ENCODE measurements around the gene CCDC88A. TPM values are rescaled to one million over a fixed set of nuclear protein-coding genes. Genes with fewer than 3 reads are reported as not detected.

Gene CCDC88A
- total RNA-seq, 3 donors from 2014 or later, result 36.1 to 74.6 (median 50.1) TPM

- no peaks in the 10 kb centered on the region for H3K4me1 ChIP-seq
- H3K9me3 ChIP-seq, result no peaks in the 10 kb centered on the region
- H3K36me3 ChIP-seq, result no peaks in the 10 kb centered on the region
- no peaks in the 10 kb centered on the region for H3K27me3 ChIP-seq
- peak overlapping the region; percentile 83 to 92 for H3K27ac ChIP-seq
- no peak for DNase-seq (ENCODE audit: low spot score in 2 of 2)
- H3K4me3 ChIP-seq, result peak overlapping the region; percentile 91 to 95 (median 92)
- no peak for TF ChIP-seq POLR2AphosphoS5 (IDR thresholded peaks at IDR 0.05)
- TF ChIP-seq, protein P1, sequence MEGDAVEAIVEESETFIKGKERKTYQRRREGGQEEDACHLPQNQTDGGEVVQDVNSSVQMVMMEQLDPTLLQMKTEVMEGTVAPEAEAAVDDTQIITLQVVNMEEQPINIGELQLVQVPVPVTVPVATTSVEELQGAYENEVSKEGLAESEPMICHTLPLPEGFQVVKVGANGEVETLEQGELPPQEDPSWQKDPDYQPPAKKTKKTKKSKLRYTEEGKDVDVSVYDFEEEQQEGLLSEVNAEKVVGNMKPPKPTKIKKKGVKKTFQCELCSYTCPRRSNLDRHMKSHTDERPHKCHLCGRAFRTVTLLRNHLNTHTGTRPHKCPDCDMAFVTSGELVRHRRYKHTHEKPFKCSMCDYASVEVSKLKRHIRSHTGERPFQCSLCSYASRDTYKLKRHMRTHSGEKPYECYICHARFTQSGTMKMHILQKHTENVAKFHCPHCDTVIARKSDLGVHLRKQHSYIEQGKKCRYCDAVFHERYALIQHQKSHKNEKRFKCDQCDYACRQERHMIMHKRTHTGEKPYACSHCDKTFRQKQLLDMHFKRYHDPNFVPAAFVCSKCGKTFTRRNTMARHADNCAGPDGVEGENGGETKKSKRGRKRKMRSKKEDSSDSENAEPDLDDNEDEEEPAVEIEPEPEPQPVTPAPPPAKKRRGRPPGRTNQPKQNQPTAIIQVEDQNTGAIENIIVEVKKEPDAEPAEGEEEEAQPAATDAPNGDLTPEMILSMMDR (IDR thresholded peaks at IDR 0.05), result no peak
- no peak for TF ChIP-seq POLR2A (IDR thresholded peaks at IDR 0.05)
- intact Hi-C loops (cut with DNase I; ENCODE audit: low total_unique reads), result loop anchor here (10.0 kb wide), 1 partner anchor 194 kb away; no protein-coding TSS in a partner anchor
Observed at GRCh38 chr2:55418512-55419232, 984 bp downstream of the CCDC88A start.

- intact Hi-C loops (cut with DNase I; ENCODE audit: low total_unique reads), result loop anchor here (10.0 kb wide), 1 partner anchor 193 kb away; no protein-coding TSS in a partner anchor
- no peaks in the 10 kb centered on the region for H3K36me3 ChIP-seq
- TF ChIP-seq POLR2A (IDR thresholded peaks at IDR 0.05) (no peak), POLR2AphosphoS5 (IDR thresholded peaks at IDR 0.05) (no peak)
- TF ChIP-seq, protein P1 (IDR thresholded peaks at IDR 0.05), result no peak
- no peaks in the 10 kb centered on the region for H3K4me1 ChIP-seq
- no peak overlapping the region for H3K27ac ChIP-seq
- no peak for DNase-seq (ENCODE audit: low spot score in 2 of 2)
- H3K27me3 ChIP-seq, result no peaks in the 10 kb centered on the region
- peak overlapping the region; percentile 91 to 95 (median 92) for H3K4me3 ChIP-seq
- H3K9me3 ChIP-seq, result no peaks in the 10 kb centered on the region
Observed at GRCh38 chr2:55418072-55418471, 1.6 kb downstream of the CCDC88A start.

DNA sequence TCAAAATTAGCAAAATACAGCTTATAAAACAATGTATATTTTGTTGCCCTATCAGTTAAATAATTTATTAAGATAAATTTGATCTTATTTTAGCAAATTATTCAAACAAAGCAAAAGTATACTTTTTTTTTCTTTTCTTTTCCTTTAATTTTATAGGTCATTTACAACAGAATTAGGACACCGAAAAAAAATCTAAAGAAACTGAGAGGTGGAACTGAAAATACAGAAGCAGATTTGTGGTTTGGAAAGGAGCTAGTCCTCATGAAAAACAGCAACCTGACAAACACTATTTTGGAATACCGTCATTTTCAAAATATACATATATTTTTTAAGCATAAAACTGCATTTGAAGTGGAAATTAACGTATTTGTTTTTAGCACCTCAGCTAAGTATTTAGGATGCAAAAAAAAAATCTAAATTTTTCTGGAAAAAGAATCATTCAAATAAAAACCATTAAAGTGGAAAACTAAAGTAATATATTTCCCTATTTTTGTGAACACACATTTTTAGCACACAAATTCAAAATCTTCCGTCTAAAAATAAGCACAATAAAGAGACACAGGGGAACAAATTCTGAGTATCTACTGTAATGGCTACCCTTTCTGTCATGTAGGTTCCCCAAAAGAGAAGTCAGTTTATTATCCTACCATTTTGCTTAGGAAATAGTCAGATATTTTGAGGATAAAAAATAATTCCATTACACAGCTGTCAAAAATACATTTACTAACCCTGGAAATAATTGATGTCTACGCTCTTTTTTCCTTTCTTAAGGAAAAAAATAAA is 2.7 kb downstream of the CCDC88A start:
- Histone ChIP-seq H3K4me1 (no peaks in the 10 kb centered on the region), H3K9me3 (no peaks in the 10 kb centered on the region), H3K27me3 (no peaks in the 10 kb centered on the region), H3K36me3 (no peaks in the 10 kb centered on the region), H3K4me3 (no peak overlapping the region), H3K27ac (no peak overlapping the region)
- no peak for TF ChIP-seq POLR2A (IDR thresholded peaks at IDR 0.05)
- DNase-seq (ENCODE audit: low spot score in 2 of 2), result no peak
- intact Hi-C loops (cut with DNase I; ENCODE audit: low total_unique reads), result loop anchor here (10.0 kb wide), 1 partner anchor 192 kb away; no protein-coding TSS in a partner anchor

DNA sequence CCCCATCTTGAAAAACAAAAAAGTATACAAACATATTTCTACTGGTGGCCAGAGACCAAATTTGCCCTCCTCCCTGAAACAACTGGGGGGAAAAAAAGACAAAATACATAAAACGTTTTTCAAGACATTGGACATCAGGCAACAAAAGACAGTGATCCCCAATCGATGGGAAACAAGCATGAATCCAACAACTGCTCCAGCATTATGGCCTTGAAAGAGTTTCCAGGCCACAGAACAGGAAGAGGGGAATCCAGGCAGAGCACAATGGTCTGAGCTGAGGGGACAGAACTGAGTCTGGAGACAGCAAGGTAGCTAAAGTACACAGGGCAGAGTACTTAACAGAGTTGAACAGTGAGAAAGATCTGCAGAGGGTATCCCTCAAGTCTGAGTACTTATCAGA is 4.4 kb downstream of the CCDC88A start:
- Histone ChIP-seq H3K4me1 (no peaks in the 10 kb centered on the region), H3K27ac (no peak overlapping the region), H3K27me3 (no peaks in the 10 kb centered on the region), H3K4me3 (no peak overlapping the region), H3K36me3 (no peaks in the 10 kb centered on the region), H3K9me3 (no peaks in the 10 kb centered on the region)
- intact Hi-C loops (cut with DNase I; ENCODE audit: low total_unique reads), result loop anchor here (10.0 kb wide), 1 partner anchor 190 kb away; no protein-coding TSS in a partner anchor
- DNase-seq (ENCODE audit: low spot score in 2 of 2), result no peak
- no peak for TF ChIP-seq POLR2A (IDR thresholded peaks at IDR 0.05)
- no peak for TF ChIP-seq POLR2AphosphoS5 (IDR thresholded peaks at IDR 0.05)
- TF ChIP-seq, protein P1 (IDR thresholded peaks at IDR 0.05), result no peak

GRCh38 chr2:55408918-55409868 is 10.5 kb downstream of the CCDC88A start:
- no peak for DNase-seq (ENCODE audit: low spot score in 2 of 2)
- no peak overlapping the region for H3K4me3 ChIP-seq
- H3K9me3 ChIP-seq, result no peaks in the 10 kb centered on the region
- H3K4me1 ChIP-seq, result no peaks in the 10 kb centered on the region
- H3K27ac ChIP-seq, result no peak overlapping the region
- intact Hi-C loops (cut with DNase I; ENCODE audit: low total_unique reads), result no loop called here
- no peaks in the 10 kb centered on the region for H3K27me3 ChIP-seq
- TF ChIP-seq POLR2A (IDR thresholded peaks at IDR 0.05) (no peak), POLR2AphosphoS5 (IDR thresholded peaks at IDR 0.05) (no peak)
- TF ChIP-seq, protein P1 (IDR thresholded peaks at IDR 0.05), result no peak
- H3K36me3 ChIP-seq, result no peaks in the 10 kb centered on the region

Measured in breast epithelium (tissue), 4 donors.